ENCODE data around the gene CDH4. TPM values are rescaled to one million over a fixed set of nuclear protein-coding genes. Genes with fewer than 3 reads are reported as not detected.

CDH4 gene
- total RNA-seq, 2 experiments from 2014 or later: 0.10 to 0.15 TPM

GRCh38 chr20:61561111-61561830 is 309.2 kb downstream of the CDH4 start:
- CTCF ChIA-PET: no interaction called here
- Mint-ChIP-seq H3K4me1 (ENCODE audit: low read depth) (no peaks in the 10 kb centered on the region), H3K27me3 (ENCODE audit: low read depth) (no peaks in the 10 kb centered on the region), H3K36me3 (ENCODE audit: low read depth) (no peaks in the 10 kb centered on the region), H3K9me3 (no peaks in the 10 kb centered on the region), H3K4me3 (no peak overlapping the region), H3K27ac (no peak overlapping the region)
- intact Hi-C loops (cut with micrococcal nuclease): no loop called here
- DNase-seq: no peak

GRCh38 chr20:61562491-61562890 is 310.4 kb downstream of the CDH4 start:
- no peak for DNase-seq
- no peaks in the 10 kb centered on the region for H3K4me1 Mint-ChIP-seq (ENCODE audit: low read depth)
- H3K27me3 Mint-ChIP-seq (ENCODE audit: low read depth): no peaks in the 10 kb centered on the region
- no peak overlapping the region for H3K27ac Mint-ChIP-seq
- H3K9me3 Mint-ChIP-seq: no peaks in the 10 kb centered on the region
- no peak overlapping the region for H3K4me3 Mint-ChIP-seq
- no peaks in the 10 kb centered on the region for H3K36me3 Mint-ChIP-seq (ENCODE audit: low read depth)
- intact Hi-C loops (cut with micrococcal nuclease): no loop called here
- CTCF ChIA-PET: no interaction called here

- CTCF ChIA-PET: no interaction called here
- no peaks in the 10 kb centered on the region for H3K4me1 Mint-ChIP-seq (ENCODE audit: low read depth)
These were observed 310.9 kb downstream of the CDH4 start for GRCh38 chr20:61562897-61563504.

GRCh38 chr20:61564628-61565027 is 312.6 kb downstream of the CDH4 start:
- intact Hi-C loops (cut with micrococcal nuclease): no loop called here
- CTCF ChIA-PET: interaction anchor here (0.6 kb wide), 1 partner anchor 290 kb away, joined by 3 read pairs; no protein-coding TSS in a partner anchor
- no peak overlapping the region for H3K4me3 Mint-ChIP-seq
- no peak overlapping the region for H3K27ac Mint-ChIP-seq
- H3K36me3 Mint-ChIP-seq (ENCODE audit: low read depth): no peaks in the 10 kb centered on the region
- H3K4me1 Mint-ChIP-seq (ENCODE audit: low read depth): no peaks in the 10 kb centered on the region
- H3K27me3 Mint-ChIP-seq (ENCODE audit: low read depth): no peaks in the 10 kb centered on the region
- no peaks in the 10 kb centered on the region for H3K9me3 Mint-ChIP-seq
- no peak for DNase-seq

More at GRCh38 chr20:61562897-61563504, 310.9 kb downstream of the CDH4 start:
- no peaks in the 10 kb centered on the region for H3K27me3 Mint-ChIP-seq (ENCODE audit: low read depth)
- intact Hi-C loops (cut with micrococcal nuclease): no loop called here
- H3K4me3 Mint-ChIP-seq: no peak overlapping the region
- no peak for DNase-seq
- no peak overlapping the region for H3K27ac Mint-ChIP-seq
- no peaks in the 10 kb centered on the region for H3K36me3 Mint-ChIP-seq (ENCODE audit: low read depth)
- no peaks in the 10 kb centered on the region for H3K9me3 Mint-ChIP-seq

GRCh38 chr20:61565791-61566190 is 313.7 kb downstream of the CDH4 start:
- CTCF ChIA-PET: no interaction called here
- Mint-ChIP-seq H3K4me3 (no peak overlapping the region), H3K36me3 (ENCODE audit: low read depth) (no peaks in the 10 kb centered on the region), H3K27ac (no peak overlapping the region), H3K4me1 (ENCODE audit: low read depth) (no peaks in the 10 kb centered on the region), H3K9me3 (no peaks in the 10 kb centered on the region), H3K27me3 (ENCODE audit: low read depth) (no peaks in the 10 kb centered on the region)
- DNase-seq: no peak
- intact Hi-C loops (cut with micrococcal nuclease): no loop called here

- Mint-ChIP-seq H3K9me3 (no peaks in the 10 kb centered on the region), H3K36me3 (ENCODE audit: low read depth) (no peaks in the 10 kb centered on the region), H3K27me3 (ENCODE audit: low read depth) (no peaks in the 10 kb centered on the region), H3K4me1 (ENCODE audit: low read depth) (no peaks in the 10 kb centered on the region), H3K27ac (no peak overlapping the region), H3K4me3 (no peak overlapping the region)
- no peak for DNase-seq
- intact Hi-C loops (cut with micrococcal nuclease): no loop called here
- CTCF ChIA-PET: no interaction called here
These were observed 314.6 kb downstream of the CDH4 start for GRCh38 chr20:61566691-61567090.

- Mint-ChIP-seq H3K27ac (no peak overlapping the region), H3K27me3 (ENCODE audit: low read depth) (no peaks in the 10 kb centered on the region)
These were observed 315.1 kb downstream of the CDH4 start for GRCh38 chr20:61567204-61567603.

GRCh38 chr20:61569825-61570224 is 317.8 kb downstream of the CDH4 start:
- Mint-ChIP-seq H3K4me3 (no peak overlapping the region), H3K27ac (no peak overlapping the region), H3K4me1 (ENCODE audit: low read depth) (no peaks in the 10 kb centered on the region), H3K27me3 (ENCODE audit: low read depth) (no peaks in the 10 kb centered on the region), H3K9me3 (no peaks in the 10 kb centered on the region), H3K36me3 (ENCODE audit: low read depth) (no peaks in the 10 kb centered on the region)
- intact Hi-C loops (cut with micrococcal nuclease): no loop called here
- CTCF ChIA-PET: no interaction called here
- DNase-seq: no peak

More at GRCh38 chr20:61567204-61567603, 315.1 kb downstream of the CDH4 start:
- CTCF ChIA-PET: no interaction called here
- Mint-ChIP-seq H3K4me1 (ENCODE audit: low read depth) (no peaks in the 10 kb centered on the region), H3K36me3 (ENCODE audit: low read depth) (no peaks in the 10 kb centered on the region), H3K9me3 (no peaks in the 10 kb centered on the region), H3K4me3 (no peak overlapping the region)
- intact Hi-C loops (cut with micrococcal nuclease): no loop called here
- DNase-seq: no peak

- Mint-ChIP-seq H3K36me3 (ENCODE audit: low read depth) (no peaks in the 10 kb centered on the region), H3K4me1 (ENCODE audit: low read depth) (no peaks in the 10 kb centered on the region), H3K4me3 (no peak overlapping the region), H3K27me3 (ENCODE audit: low read depth) (no peaks in the 10 kb centered on the region), H3K9me3 (no peaks in the 10 kb centered on the region), H3K27ac (no peak overlapping the region)
- no peak for DNase-seq
- intact Hi-C loops (cut with micrococcal nuclease): no loop called here
- CTCF ChIA-PET: no interaction called here
These were observed 318.7 kb downstream of the CDH4 start for GRCh38 chr20:61570646-61571195.

- H3K4me3 Mint-ChIP-seq: no peak overlapping the region
- CTCF ChIA-PET: no interaction called here
- H3K36me3 Mint-ChIP-seq (ENCODE audit: low read depth): no peaks in the 10 kb centered on the region
- no peak overlapping the region for H3K27ac Mint-ChIP-seq
- no peaks in the 10 kb centered on the region for H3K4me1 Mint-ChIP-seq (ENCODE audit: low read depth)
- DNase-seq: no peak
- no peaks in the 10 kb centered on the region for H3K27me3 Mint-ChIP-seq (ENCODE audit: low read depth)
- intact Hi-C loops (cut with micrococcal nuclease): no loop called here
- no peaks in the 10 kb centered on the region for H3K9me3 Mint-ChIP-seq
These were observed 319.2 kb downstream of the CDH4 start for GRCh38 chr20:61571221-61571620.

- no peaks in the 10 kb centered on the region for H3K27me3 Mint-ChIP-seq (ENCODE audit: low read depth)
- no peaks in the 10 kb centered on the region for H3K4me1 Mint-ChIP-seq (ENCODE audit: low read depth)
- H3K9me3 Mint-ChIP-seq: no peaks in the 10 kb centered on the region
- no peak for DNase-seq
- intact Hi-C loops (cut with micrococcal nuclease): no loop called here
- CTCF ChIA-PET: no interaction called here
- no peak overlapping the region for H3K27ac Mint-ChIP-seq
- no peaks in the 10 kb centered on the region for H3K36me3 Mint-ChIP-seq (ENCODE audit: low read depth)
- no peak overlapping the region for H3K4me3 Mint-ChIP-seq
These were observed 320.1 kb downstream of the CDH4 start for GRCh38 chr20:61571916-61572711.

- CTCF ChIA-PET: no interaction called here
- Mint-ChIP-seq H3K4me3 (no peak overlapping the region), H3K36me3 (ENCODE audit: low read depth) (no peaks in the 10 kb centered on the region), H3K4me1 (ENCODE audit: low read depth) (no peaks in the 10 kb centered on the region), H3K27me3 (ENCODE audit: low read depth) (no peaks in the 10 kb centered on the region), H3K9me3 (no peaks in the 10 kb centered on the region), H3K27ac (no peak overlapping the region)
- intact Hi-C loops (cut with micrococcal nuclease): no loop called here
- DNase-seq: no peak
These were observed 320.7 kb downstream of the CDH4 start for GRCh38 chr20:61572789-61573188.
